ENCODE data around the gene DEGS1.

Gene DEGS1

DNA sequence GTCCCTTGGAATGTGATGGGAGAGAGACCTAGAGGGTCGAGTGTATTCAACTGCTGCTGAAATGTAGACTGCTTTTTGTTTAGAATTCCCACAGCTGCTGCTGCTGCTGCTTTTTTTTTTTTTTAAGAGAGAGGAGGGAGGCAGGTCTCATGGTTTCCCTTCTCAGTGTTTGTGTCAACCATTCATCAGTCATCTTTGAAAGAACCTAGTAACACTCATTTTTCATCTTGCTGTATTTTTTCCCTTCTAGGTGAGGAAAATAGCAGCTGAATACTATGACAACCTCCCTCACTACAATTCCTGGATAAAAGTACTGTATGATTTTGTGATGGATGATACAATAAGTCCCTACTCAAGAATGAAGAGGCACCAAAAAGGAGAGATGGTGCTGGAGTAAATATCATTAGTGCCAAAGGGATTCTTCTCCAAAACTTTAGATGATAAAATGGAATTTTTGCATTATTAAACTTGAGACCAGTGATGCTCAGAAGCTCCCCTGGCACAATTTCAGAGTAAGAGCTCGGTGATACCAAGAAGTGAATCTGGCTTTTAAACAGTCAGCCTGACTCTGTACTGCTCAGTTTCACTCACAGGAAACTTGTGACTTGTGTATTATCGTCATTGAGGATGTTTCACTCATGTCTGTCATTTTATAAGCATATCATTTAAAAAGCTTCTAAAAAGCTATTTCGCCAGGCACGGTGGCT, 9.2 kb downstream of the DEGS1 start:
- peaks cover 35% of the 10 kb centered on the region for H3K79me2 ChIP-seq (ENCODE audit: low read length)
- no peak for DNase-seq
- H3K36me3 ChIP-seq (replicated peaks; ENCODE audit: insufficient read depth, low read length): 0 out of 2 replicates have a peak, but pooled peaks cover 7% of the 10 kb centered on the region

DNA sequence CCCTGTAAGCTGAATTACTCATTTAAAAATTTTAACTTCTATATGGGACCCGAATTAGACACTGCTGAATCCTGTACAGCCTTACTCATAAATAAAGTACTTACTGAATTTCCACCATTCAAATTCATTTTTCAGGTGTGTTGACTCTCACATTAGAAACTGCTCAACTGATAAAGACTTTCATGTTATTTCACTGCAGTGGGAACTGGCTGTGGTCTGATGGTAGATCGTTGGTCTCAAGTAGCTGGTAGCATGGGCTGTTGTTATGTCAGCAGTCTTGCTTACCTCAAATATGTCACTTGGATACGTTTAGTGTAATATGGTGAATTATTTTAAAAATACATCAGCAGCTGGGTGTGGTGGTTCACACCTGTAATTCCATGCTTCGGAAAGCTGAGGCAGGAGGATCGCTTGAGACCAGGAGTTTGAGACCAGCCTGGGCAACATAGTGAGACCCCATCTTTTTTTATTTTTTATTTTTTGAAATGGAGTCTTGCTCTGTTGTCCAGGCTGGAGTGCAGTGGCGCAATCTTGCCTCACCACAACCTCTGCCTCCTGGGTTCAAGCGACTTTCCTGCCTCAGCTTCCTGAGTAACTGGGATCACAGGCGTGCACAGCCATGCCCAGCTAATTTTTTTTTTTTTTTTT, 10.4 kb downstream of the DEGS1 start:
- no peaks in the 10 kb centered on the region for H3K9me3 ChIP-seq (replicated peaks; ENCODE audit: insufficient read depth, low read length)
- H3K27me3 ChIP-seq (replicated peaks; ENCODE audit: insufficient read depth, low read length): no peaks in the 10 kb centered on the region
- no peak overlapping the region for H3K4me2 ChIP-seq (ENCODE audit: low read depth, low read length)
- H3K9ac ChIP-seq (ENCODE audit: low read length): no peak overlapping the region
- DNase-seq: no peak
- TF ChIP-seq, protein P1, sequence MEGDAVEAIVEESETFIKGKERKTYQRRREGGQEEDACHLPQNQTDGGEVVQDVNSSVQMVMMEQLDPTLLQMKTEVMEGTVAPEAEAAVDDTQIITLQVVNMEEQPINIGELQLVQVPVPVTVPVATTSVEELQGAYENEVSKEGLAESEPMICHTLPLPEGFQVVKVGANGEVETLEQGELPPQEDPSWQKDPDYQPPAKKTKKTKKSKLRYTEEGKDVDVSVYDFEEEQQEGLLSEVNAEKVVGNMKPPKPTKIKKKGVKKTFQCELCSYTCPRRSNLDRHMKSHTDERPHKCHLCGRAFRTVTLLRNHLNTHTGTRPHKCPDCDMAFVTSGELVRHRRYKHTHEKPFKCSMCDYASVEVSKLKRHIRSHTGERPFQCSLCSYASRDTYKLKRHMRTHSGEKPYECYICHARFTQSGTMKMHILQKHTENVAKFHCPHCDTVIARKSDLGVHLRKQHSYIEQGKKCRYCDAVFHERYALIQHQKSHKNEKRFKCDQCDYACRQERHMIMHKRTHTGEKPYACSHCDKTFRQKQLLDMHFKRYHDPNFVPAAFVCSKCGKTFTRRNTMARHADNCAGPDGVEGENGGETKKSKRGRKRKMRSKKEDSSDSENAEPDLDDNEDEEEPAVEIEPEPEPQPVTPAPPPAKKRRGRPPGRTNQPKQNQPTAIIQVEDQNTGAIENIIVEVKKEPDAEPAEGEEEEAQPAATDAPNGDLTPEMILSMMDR (IDR thresholded peaks at IDR 0.05; ENCODE audit: low read length): no peak
- TF ChIP-seq EZH2 (optimal IDR thresholded peaks at IDR 0.05; ENCODE audit: low read depth, low read length) (no peak), EZH2phosphoT487 (IDR thresholded peaks at IDR 0.05; ENCODE audit: low read length) (no peak)
- H3K4me3 ChIP-seq (ENCODE audit: low read length): no peak overlapping the region
- H3K36me3 ChIP-seq (replicated peaks; ENCODE audit: insufficient read depth, low read length): 0 out of 2 replicates have a peak, but pooled peaks cover 7% of the 10 kb centered on the region
- H3K27ac ChIP-seq (ENCODE audit: low read length): no peak overlapping the region
- peaks cover 24% of the 10 kb centered on the region for H3K79me2 ChIP-seq (ENCODE audit: low read length)
- no peak overlapping the region for H2AFZ ChIP-seq (ENCODE audit: low read length)
- peaks cover 3% of the 10 kb centered on the region; the same call in 1 of the 2 replicates for H3F3A ChIP-seq (ENCODE audit: insufficient read depth, low read length)
- peaks cover 5% of the 10 kb centered on the region; the same call in 1 of the 2 replicates for H4K20me1 ChIP-seq (ENCODE audit: insufficient read depth, low read length)
- no peaks in the 10 kb centered on the region for H3K9me2 ChIP-seq (replicated peaks; ENCODE audit: insufficient read depth, low read length)
- H3K4me1 ChIP-seq (ENCODE audit: low read length): no peaks in the 10 kb centered on the region

More for the DNA sequence above, 9.2 kb downstream of the DEGS1 start:
- no peak overlapping the region for H3K4me3 ChIP-seq (ENCODE audit: low read length)
- no peaks in the 10 kb centered on the region for H3K27me3 ChIP-seq (replicated peaks; ENCODE audit: insufficient read depth, low read length)
- no peaks in the 10 kb centered on the region for H3K9me3 ChIP-seq (replicated peaks; ENCODE audit: insufficient read depth, low read length)
- H4K20me1 ChIP-seq (ENCODE audit: insufficient read depth, low read length): peaks cover 5% of the 10 kb centered on the region; the same call in 1 of the 2 replicates
- no peaks in the 10 kb centered on the region for H3K4me1 ChIP-seq (ENCODE audit: low read length)
- no peak overlapping the region for H3K4me2 ChIP-seq (ENCODE audit: low read depth, low read length)
- TF ChIP-seq EZH2phosphoT487 (IDR thresholded peaks at IDR 0.05; ENCODE audit: low read length) (no peak), EZH2 (optimal IDR thresholded peaks at IDR 0.05; ENCODE audit: low read depth, low read length) (no peak)
- TF ChIP-seq, protein P1 (IDR thresholded peaks at IDR 0.05; ENCODE audit: low read length): no peak
- H3K9ac ChIP-seq (ENCODE audit: low read length): no peak overlapping the region
- H2AFZ ChIP-seq (ENCODE audit: low read length): no peak overlapping the region
- no peak overlapping the region for H3K27ac ChIP-seq (ENCODE audit: low read length)
- no peaks in the 10 kb centered on the region for H3K9me2 ChIP-seq (replicated peaks; ENCODE audit: insufficient read depth, low read length)
- H3F3A ChIP-seq (ENCODE audit: insufficient read depth, low read length): peaks cover 3% of the 10 kb centered on the region; the same call in 1 of the 2 replicates

- TF ChIP-seq, protein P1 (IDR thresholded peaks at IDR 0.05; ENCODE audit: low read length): no peak
- no peak for TF ChIP-seq EZH2phosphoT487 (IDR thresholded peaks at IDR 0.05; ENCODE audit: low read length)
- no peak for TF ChIP-seq EZH2 (optimal IDR thresholded peaks at IDR 0.05; ENCODE audit: low read depth, low read length)
- H3K9me2 ChIP-seq (replicated peaks; ENCODE audit: insufficient read depth, low read length): no peaks in the 10 kb centered on the region
- no peaks in the 10 kb centered on the region for H4K20me1 ChIP-seq (ENCODE audit: insufficient read depth, low read length)
- H2AFZ ChIP-seq (ENCODE audit: low read length): no peak overlapping the region
- H3K4me2 ChIP-seq (ENCODE audit: low read depth, low read length): no peak overlapping the region
- no peak for DNase-seq
- H3K27ac ChIP-seq (ENCODE audit: low read length): no peak overlapping the region
- no peaks in the 10 kb centered on the region for H3K4me1 ChIP-seq (ENCODE audit: low read length)
- H3K79me2 ChIP-seq (ENCODE audit: low read length): no peaks in the 10 kb centered on the region
- no peak overlapping the region for H3K4me3 ChIP-seq (ENCODE audit: low read length)
- H3F3A ChIP-seq (ENCODE audit: insufficient read depth, low read length): peaks cover 3% of the 10 kb centered on the region; the same call in 1 of the 2 replicates
- 0 out of 2 replicates have a peak, but pooled peaks cover 5% of the 10 kb centered on the region for H3K36me3 ChIP-seq (replicated peaks; ENCODE audit: insufficient read depth, low read length)
- H3K27me3 ChIP-seq (replicated peaks; ENCODE audit: insufficient read depth, low read length): no peaks in the 10 kb centered on the region
- no peak overlapping the region for H3K9ac ChIP-seq (ENCODE audit: low read length)
- no peaks in the 10 kb centered on the region for H3K9me3 ChIP-seq (replicated peaks; ENCODE audit: insufficient read depth, low read length)
Observed at GRCh38 chr1:224196813-224197600, 14.0 kb downstream of the DEGS1 start.

Data from MM.1S (cell line).